Measurements from ENCODE around the gene UBQLN4.

DNA sequence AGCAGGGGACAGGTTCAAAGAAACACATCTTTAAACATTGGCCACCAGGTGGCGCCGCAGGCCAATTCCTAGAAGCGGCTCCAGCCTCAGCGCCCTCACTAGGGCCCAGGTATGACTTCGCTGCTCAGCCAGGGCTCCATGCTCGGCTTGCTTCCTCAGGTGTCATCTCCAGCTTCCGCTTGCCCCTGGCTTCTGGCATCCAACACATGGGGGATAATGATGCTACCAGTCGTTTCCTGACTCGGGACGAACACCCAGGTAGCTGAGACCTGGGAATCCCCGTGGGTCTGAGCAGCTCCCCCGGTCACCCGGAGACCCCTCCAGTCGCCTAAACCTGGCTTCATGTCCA lies 37.2 kb upstream of the UBQLN4 start:
- TF ChIP-seq, protein P1, sequence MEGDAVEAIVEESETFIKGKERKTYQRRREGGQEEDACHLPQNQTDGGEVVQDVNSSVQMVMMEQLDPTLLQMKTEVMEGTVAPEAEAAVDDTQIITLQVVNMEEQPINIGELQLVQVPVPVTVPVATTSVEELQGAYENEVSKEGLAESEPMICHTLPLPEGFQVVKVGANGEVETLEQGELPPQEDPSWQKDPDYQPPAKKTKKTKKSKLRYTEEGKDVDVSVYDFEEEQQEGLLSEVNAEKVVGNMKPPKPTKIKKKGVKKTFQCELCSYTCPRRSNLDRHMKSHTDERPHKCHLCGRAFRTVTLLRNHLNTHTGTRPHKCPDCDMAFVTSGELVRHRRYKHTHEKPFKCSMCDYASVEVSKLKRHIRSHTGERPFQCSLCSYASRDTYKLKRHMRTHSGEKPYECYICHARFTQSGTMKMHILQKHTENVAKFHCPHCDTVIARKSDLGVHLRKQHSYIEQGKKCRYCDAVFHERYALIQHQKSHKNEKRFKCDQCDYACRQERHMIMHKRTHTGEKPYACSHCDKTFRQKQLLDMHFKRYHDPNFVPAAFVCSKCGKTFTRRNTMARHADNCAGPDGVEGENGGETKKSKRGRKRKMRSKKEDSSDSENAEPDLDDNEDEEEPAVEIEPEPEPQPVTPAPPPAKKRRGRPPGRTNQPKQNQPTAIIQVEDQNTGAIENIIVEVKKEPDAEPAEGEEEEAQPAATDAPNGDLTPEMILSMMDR (IDR thresholded peaks at IDR 0.05): peak in 1 of 3 donors; percentile 59
- TF ChIP-seq POLR2A (IDR thresholded peaks at IDR 0.05): no peak
